A549 (cell line): ENCODE data around the gene TMC6. TPM values are rescaled to one million over a fixed set of nuclear protein-coding genes. Genes with fewer than 3 reads are reported as not detected.

ENCODE experiments used
- ATAC-seq, 2 experiments: fragments of 200-7000 bp in 1 of 2; fragments of >200 bp in 1 of 2; cut with Nextera tagmentation in 1 of 2; cut with Tn5 transposase in 1 of 2; 3 replicates each; pipeline versions ENCODE4 v1.8.0 to v1.9.1; 2018 to 2020; ENCODE audit warnings: mild to moderate bottlenecking in 1 of 2, moderate library complexity in 1 of 2
- CTCF ChIA-PET: fragments of 300-600 bp; sonication (Branson Sonifier 250); formaldehyde crosslinking; extraction: SDS; loops from one replicate; lab custom pipeline; 2021; ENCODE audit warnings: antibody characterized with exemption, inconsistent platforms; lab: Yijun Ruan, JAX
- POLR2A ChIA-PET: fragments of 350-600 bp; formaldehyde crosslinking; extraction: SDS; loops from one replicate; lab custom pipeline; 2021; ENCODE audit warnings: antibody characterized with exemption, inconsistent platforms; lab: Yijun Ruan, JAX
- DNase-seq, 2 experiments: peaks; one replicate each; pipeline versions ENCODE4 v3.0.0 to v3.0.0-alpha.2; 2011 to 2016; ENCODE audit warnings: low read depth in 1 of 2, low spot score in 1 of 2
- FAIRE-seq: peaks from 2 replicates; lab custom pipeline; 2011; peaks lifted over from hg19 to GRCh38; lab: Jason Lieb, UNC
- H3K27ac ChIP-seq, 2 experiments: fragments of >200 bp; sonication (Bioruptor Twin); formaldehyde crosslinking; 3 replicates each; pipeline ENCODE4 v1.5.1; 2016 to 2017
- H3K4me1 ChIP-seq: fragments of >200 bp; sonication (Bioruptor Twin); formaldehyde crosslinking; 3 replicates; pipeline ENCODE4 v1.6.1; 2016
- H3K4me2 ChIP-seq: fragments of >200 bp; sonication (Bioruptor Twin); formaldehyde crosslinking; 3 replicates; pipeline ENCODE4 v1.6.1; 2016
- H3K4me3 ChIP-seq: fragments of >200 bp; sonication (Bioruptor Twin); formaldehyde crosslinking; 3 replicates; pipeline ENCODE4 v1.5.1; 2016
- H3K9me3 ChIP-seq: fragments of >200 bp; sonication (Bioruptor Twin); formaldehyde crosslinking; 3 replicates; pipeline ENCODE4 v1.6.1; 2016
- CBX2 ChIP-seq: fragments of 200-600 bp; sonication (generic); IDR thresholded peaks from 2 replicates; pipeline ENCODE4 v1.6.1; 2016; ENCODE audit warnings: low read depth, mild to moderate bottlenecking, borderline replicate concordance
- CBX8 ChIP-seq: fragments of 200-600 bp; sonication (generic); IDR thresholded peaks from 2 replicates; pipeline ENCODE4 v1.6.1; 2016
- CHD2 ChIP-seq: fragments of 150-350 bp; IDR thresholded peaks from 2 replicates; pipeline ENCODE4 v1.6.1; 2014; ENCODE audit warnings: low read length; ENCODE audit not compliant: partially characterized antibody
- EHF ChIP-seq: fragments of 250-450 bp; sonication (Bioruptor Pico); IDR thresholded peaks from 2 replicates; pipeline ENCODE4 v1.5.0; 2020; ENCODE audit warnings: mild to moderate bottlenecking
- EHMT2 ChIP-seq: fragments of 200-600 bp; sonication (generic); IDR thresholded peaks from 2 replicates; pipeline ENCODE4 v1.6.1; 2016; ENCODE audit warnings: antibody characterized with exemption, low read depth, mild to moderate bottlenecking, moderate library complexity
- EP300 ChIP-seq, 2 experiments: fragments of >200 bp; sonication (Bioruptor Twin); formaldehyde crosslinking; IDR thresholded peaks; 2 replicates in 1 of 2; 3 replicates in 1 of 2; pipeline ENCODE4 v1.6.1; 2016 to 2017
- HEYL ChIP-seq: fragments of 250-450 bp; sonication (Bioruptor Pico); IDR thresholded peaks from 2 replicates; pipeline ENCODE4 v1.8.0; 2021; ENCODE audit warnings: mild to moderate bottlenecking, moderate library complexity
- HOXB13 ChIP-seq: fragments of 250-450 bp; sonication (Bioruptor Pico); IDR thresholded peaks from 2 replicates; pipeline ENCODE4 v1.5.0; 2020; ENCODE audit warnings: low read depth, mild to moderate bottlenecking, moderate library complexity
- JUNB ChIP-seq: fragments of >200 bp; sonication (Bioruptor Twin); formaldehyde crosslinking; IDR thresholded peaks from 2 replicates; pipeline ENCODE4 v1.6.1; 2016
- MYC ChIP-seq: IDR thresholded peaks from 2 replicates; pipeline ENCODE4 v1.6.1; 2012; ENCODE audit warnings: mild to moderate bottlenecking, inconsistent platforms, low read length, improper control_type of control experiment, borderline replicate concordance
- NFE2L2 ChIP-seq: fragments of 150-350 bp; conservative IDR thresholded peaks from 2 replicates; pipeline ENCODE4 v1.6.1; 2014; ENCODE audit warnings: low read length
- NPAS2 ChIP-seq: fragments of 250-450 bp; sonication (Bioruptor Pico); IDR thresholded peaks from 2 replicates; pipeline ENCODE4 v1.8.0; 2022; ENCODE audit warnings: mild to moderate bottlenecking, moderate library complexity, borderline replicate concordance
- PHF8 ChIP-seq: fragments of 200-600 bp; sonication (generic); IDR thresholded peaks from 2 replicates; pipeline ENCODE4 v1.6.1; 2016; ENCODE audit warnings: low read depth, mild to moderate bottlenecking, antibody characterized with exemption, moderate library complexity, borderline replicate concordance
- RAD21 ChIP-seq, 2 experiments: fragments of >200 bp in 1 of 2; sonication (Bioruptor Twin) in 1 of 2; formaldehyde crosslinking in 1 of 2; IDR thresholded peaks in 1 of 2; conservative IDR thresholded peaks in 1 of 2; 2 replicates in 1 of 2; 3 replicates in 1 of 2; pipeline ENCODE4 v1.6.1; 2012 to 2018; ENCODE audit warnings: inconsistent platforms in 1 of 2
- RCOR1 ChIP-seq: fragments of 150-350 bp; IDR thresholded peaks from 2 replicates; pipeline ENCODE4 v1.6.1; 2014; ENCODE audit warnings: antibody characterized with exemption, low read length, low read depth
- RNF2 ChIP-seq: fragments of 200-600 bp; sonication (generic); IDR thresholded peaks from 2 replicates; pipeline ENCODE4 v1.6.1; 2016; ENCODE audit warnings: low read depth, mild to moderate bottlenecking, antibody characterized with exemption, moderate library complexity, borderline replicate concordance
- SREBF2 ChIP-seq: fragments of 450-650 bp; IDR thresholded peaks from 2 replicates; pipeline ENCODE4 v1.6.1; 2014; ENCODE audit warnings: mild to moderate bottlenecking, moderate library complexity
- TFCP2L1 ChIP-seq: fragments of 250-450 bp; sonication (Bioruptor Pico); IDR thresholded peaks from 2 replicates; pipeline ENCODE4 v1.5.0; 2021; ENCODE audit warnings: mild to moderate bottlenecking
- WGBS: methylation state at CpG from one replicate; pipeline ENCODE4 v1.1.6; 2017; ENCODE audit errors: missing lambda C conversion rate; 5-methylcytosine and 5-hydroxymethylcytosine counted together
- polyA plus RNA-seq, 4 experiments: library from polyadenylated mRNA; depleted of rRNA in 3 of 4; stranded (reverse); fragments of >200 nt; fragmentation: RNase III in 1 of 4; extraction: RNeasy Plus Mini Kit Qiagen cat#74134 plus additional on column Dnase treatment in 1 of 4; gene quantifications; 2 replicates in 3 of 4; 3 replicates in 1 of 4; pipeline ENCODE4 v1.2.3, GENCODE V29; 2011 to 2017
- TF ChIP-seq, protein P1 (sequence below): fragments of >200 bp; sonication (Bioruptor Twin); formaldehyde crosslinking; IDR thresholded peaks from 3 replicates; pipeline ENCODE4 v1.6.1; 2016
- TF ChIP-seq, protein P2 (sequence below): fragments of 250-450 bp; sonication (Bioruptor Pico); IDR thresholded peaks from 2 replicates; pipeline ENCODE4 v1.5.0; 2020; ENCODE audit warnings: low read depth, mild to moderate bottlenecking, moderate library complexity

TMC6 gene
- polyA plus RNA-seq, 2 of the 4 experiments (the other 2 are of a cell fraction), result 4.7 to 9.4 TPM

DNA sequence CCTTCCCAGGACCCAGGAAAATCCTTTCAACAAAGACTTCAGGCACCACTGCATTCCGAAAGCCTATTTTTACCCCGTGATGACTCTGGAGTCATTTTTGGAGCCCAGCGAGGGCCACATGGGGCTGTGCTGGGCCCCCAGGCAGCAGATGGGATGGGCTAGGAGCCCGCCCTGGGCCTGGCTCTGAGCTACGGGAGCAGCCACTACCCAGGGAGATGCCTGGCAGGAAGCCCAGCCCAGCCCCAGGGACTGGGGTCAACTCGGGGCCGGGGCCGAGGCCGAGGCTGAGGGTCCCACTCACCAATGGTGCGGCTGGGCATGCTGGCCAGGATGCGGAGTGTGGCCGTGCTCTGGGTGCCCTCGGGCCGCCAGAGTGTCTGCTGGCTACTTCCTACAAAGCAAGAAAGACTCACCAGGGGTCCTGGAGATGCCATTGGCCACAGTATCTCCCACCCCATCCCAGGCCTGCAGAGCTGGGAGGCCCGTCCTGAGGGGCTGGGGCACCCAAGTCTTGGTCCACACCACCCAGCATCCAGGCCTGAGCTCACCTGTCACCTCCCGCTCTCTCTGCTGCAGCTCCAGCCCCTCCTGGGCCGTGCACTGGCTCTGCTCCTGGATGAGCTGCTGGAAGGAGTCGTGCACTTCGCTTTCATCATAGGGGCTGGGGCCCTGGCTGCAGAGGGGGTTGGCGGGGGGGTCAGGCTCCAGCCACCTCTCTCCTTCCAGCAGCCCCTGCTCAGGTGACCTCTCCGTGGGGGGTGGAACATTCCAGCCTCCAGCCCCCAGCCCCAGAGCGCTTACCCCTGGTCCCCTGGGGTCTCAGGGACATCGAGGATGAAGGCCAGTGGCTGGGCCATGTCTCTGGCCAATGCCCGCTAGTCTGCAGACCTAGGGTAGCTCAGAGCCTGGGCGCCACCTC, 2.3 kb downstream of the TMC6 start:
- H3K4me1 ChIP-seq, result peaks cover 14% of the 10 kb centered on the region
- H3K4me3 ChIP-seq, result no peak overlapping the region
- FAIRE-seq, result no peak
- ChIA-PET CTCF (interaction anchor here (0.9 to 13.7 kb wide), 8 partner anchors 13 to 306 kb away, joined by 3 to 164 read pairs (median 15); no protein-coding TSS in a partner anchor), POLR2A (interaction anchor here (1.0 kb wide), 1 partner anchor 51 kb away, joined by 3 read pairs; no protein-coding TSS in a partner anchor)
- H3K9me3 ChIP-seq, result no peaks in the 10 kb centered on the region
- WGBS, result 91% methylated on average over 23 of the region's 25 CpGs
- no peak for ATAC-seq
- no peak overlapping the region for H3K4me2 ChIP-seq
- no peak for DNase-seq
- no peak overlapping the region for H3K27ac ChIP-seq
- no peak for TF ChIP-seq CBX8
- no peak for TF ChIP-seq CHD2
- TF ChIP-seq HOXB13, result no peak
- TF ChIP-seq JUNB, result no peak
- TF ChIP-seq RCOR1, result no peak
- no peak for TF ChIP-seq EP300 (IDR thresholded peaks at IDR 0.05)
- TF ChIP-seq, all 56 proteins: peak for 0

DNA sequence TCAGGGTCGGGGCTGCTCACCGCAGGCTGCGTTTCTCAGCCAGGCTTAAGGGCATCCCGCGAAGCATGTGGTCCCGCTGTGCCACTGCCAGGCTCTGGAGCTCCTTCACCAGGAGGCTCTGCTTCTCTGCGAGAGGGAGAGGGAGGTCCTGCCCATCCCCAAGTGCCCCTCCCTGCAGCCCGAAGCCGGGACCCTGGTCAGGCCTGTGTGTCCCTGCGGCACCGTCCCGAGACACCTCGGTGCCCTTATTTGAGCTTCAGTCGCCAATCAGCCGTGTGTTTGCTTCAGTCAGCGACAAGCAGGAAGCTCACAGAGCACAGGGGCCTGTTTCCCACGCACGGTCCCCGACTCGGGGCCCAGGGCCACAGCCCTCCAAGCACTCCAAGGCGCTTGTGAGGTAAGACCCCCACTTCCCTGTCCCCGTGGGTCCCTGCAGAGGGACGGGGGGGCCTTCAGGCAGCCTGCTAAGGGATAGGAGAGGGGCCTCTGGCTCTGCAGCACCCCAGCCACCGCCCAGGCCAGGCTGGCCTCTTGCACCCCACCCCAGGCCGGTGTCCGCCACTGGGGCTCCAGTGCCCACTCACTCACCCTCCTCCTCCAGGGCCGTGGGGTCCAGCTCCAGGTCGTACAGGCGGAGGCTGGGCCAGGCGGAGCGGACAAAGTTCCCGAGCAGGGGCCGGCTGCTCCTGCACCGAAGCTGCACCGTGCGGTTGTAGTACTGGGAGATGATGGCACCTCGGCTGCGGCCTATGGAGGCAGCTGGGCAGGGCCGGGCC, 3.2 kb downstream of the TMC6 start:
- ChIA-PET CTCF (interaction anchor here (0.6 to 13.7 kb wide), 10 partner anchors 9 to 1880 kb away, joined by 3 to 164 read pairs (median 3); no protein-coding TSS in a partner anchor), POLR2A (no interaction called here)
- WGBS, result 89% methylated on average over 37 of the region's 39 CpGs
- Histone ChIP-seq H3K9me3 (no peaks in the 10 kb centered on the region), H3K4me3 (no peak overlapping the region), H3K4me2 (no peak overlapping the region), H3K27ac (no peak overlapping the region), H3K4me1 (peaks cover 14% of the 10 kb centered on the region)
- FAIRE-seq, result no peak
- no peak for ATAC-seq
- TF ChIP-seq MYC (no peak), HEYL (CRISPR knock-in tag) (no peak), NPAS2 (CRISPR knock-in tag) (no peak), EHMT2 (no peak), TFCP2L1 (CRISPR knock-in tag) (no peak), RCOR1 (no peak), RNF2 (no peak), RAD21 (conservative IDR thresholded peaks at IDR 0.05 in 1 of 2, IDR thresholded peaks at IDR 0.05 in 1 of 2) (no peak), CBX2 (no peak), EHF (no peak), SREBF2 (no peak), CHD2 (no peak)
- no peak for DNase-seq

DNA sequence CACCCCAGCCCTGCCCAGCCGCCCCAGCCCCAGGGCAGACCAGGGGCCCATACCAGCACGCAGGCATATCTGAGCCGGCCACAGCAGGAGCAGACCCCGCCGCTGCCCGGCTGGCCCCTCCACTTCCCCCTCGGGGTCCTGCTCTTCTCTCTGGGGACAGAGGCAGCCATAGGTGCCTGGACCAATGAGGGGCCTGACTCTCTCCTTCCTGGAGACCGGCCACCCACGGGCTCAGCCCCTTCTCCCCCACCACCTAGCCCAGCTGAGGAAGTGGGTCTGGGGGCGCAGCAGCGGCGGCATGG, 3.8 kb downstream of the TMC6 start:
- ChIA-PET CTCF (interaction anchor here (0.6 to 13.7 kb wide), 9 partner anchors 8 to 1879 kb away, joined by 3 to 164 read pairs (median 4); no protein-coding TSS in a partner anchor), POLR2A (no interaction called here)
- no peak for DNase-seq
- H3K27ac ChIP-seq, result no peak overlapping the region
- peaks cover 14% of the 10 kb centered on the region for H3K4me1 ChIP-seq
- FAIRE-seq, result no peak
- no peak for ATAC-seq
- 90% methylated on average over 12 of the region's 12 CpGs for WGBS
- no peak overlapping the region for H3K4me2 ChIP-seq
- no peaks in the 10 kb centered on the region for H3K9me3 ChIP-seq
- TF ChIP-seq NFE2L2 (no peak), PHF8 (no peak)
- TF ChIP-seq, protein P1, sequence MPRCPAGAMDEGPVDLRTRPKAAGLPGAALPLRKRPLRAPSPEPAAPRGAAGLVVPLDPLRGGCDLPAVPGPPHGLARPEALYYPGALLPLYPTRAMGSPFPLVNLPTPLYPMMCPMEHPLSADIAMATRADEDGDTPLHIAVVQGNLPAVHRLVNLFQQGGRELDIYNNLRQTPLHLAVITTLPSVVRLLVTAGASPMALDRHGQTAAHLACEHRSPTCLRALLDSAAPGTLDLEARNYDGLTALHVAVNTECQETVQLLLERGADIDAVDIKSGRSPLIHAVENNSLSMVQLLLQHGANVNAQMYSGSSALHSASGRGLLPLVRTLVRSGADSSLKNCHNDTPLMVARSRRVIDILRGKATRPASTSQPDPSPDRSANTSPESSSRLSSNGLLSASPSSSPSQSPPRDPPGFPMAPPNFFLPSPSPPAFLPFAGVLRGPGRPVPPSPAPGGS, result no peak
- TF ChIP-seq, protein P2, sequence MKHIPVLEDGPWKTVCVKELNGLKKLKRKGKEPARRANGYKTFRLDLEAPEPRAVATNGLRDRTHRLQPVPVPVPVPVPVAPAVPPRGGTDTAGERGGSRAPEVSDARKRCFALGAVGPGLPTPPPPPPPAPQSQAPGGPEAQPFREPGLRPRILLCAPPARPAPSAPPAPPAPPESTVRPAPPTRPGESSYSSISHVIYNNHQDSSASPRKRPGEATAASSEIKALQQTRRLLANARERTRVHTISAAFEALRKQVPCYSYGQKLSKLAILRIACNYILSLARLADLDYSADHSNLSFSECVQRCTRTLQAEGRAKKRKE (CRISPR knock-in tag), result no peak
- no peak overlapping the region for H3K4me3 ChIP-seq
